Right ventricle myocardium superior (tissue), 1 donor: ENCODE measurements around the gene NUDT13. TPM values are rescaled to one million over a fixed set of nuclear protein-coding genes. Genes with fewer than 3 reads are reported as not detected.
"Not testable (repeated sequence)": the region's sequence is repeated elsewhere in the genome, so short reads cannot be mapped to it uniquely, and the experiment has no call there.

Experiments used
- ATAC-seq: fragments of 200-7000 bp; cut with Tn5 transposase; one replicate; pipeline ENCODE4 v1.9.1; 2020; ENCODE audit warnings: mild to moderate bottlenecking; ENCODE audit not compliant: poor library complexity
- DNase-seq: peaks from one replicate; pipeline ENCODE4 v3.0.0-alpha.2; 2020
- intact Hi-C: fragments of 100-400 bp; cut with DNase I; formaldehyde crosslinking; loops from one replicate; pipeline ENCODE4 v1.11.2; 2022
- total RNA-seq: library from RNA; stranded (reverse); fragmentation: NEBNext Ultra II Directional; extraction: Animal tissue kit (Norgen Biotek cat#: 25700); gene quantifications from one replicate; pipeline ENCODE4 v1.2.1, GENCODE V29; 2021
- donor health status: DM: no; HTN: yes; CAD: no; lungs with severe emphysema.

The NUDT13 gene
- total RNA-seq, 1 donor from 2014 or later = 4.1 TPM

GRCh38 chr10:73150633-73151413, 40.6 kb downstream of the NUDT13 start:
- DNase-seq, ATAC-seq, intact Hi-C loops: not testable (repeated sequence)

GRCh38 chr10:73152009-73152408, 41.8 kb downstream of the NUDT13 start:
- DNase-seq (no peak), ATAC-seq (no peak)
- intact Hi-C loops = no loop called here

GRCh38 chr10:73156054-73156453, 45.8 kb downstream of the NUDT13 start:
- DNase-seq (no peak), ATAC-seq (no peak)
- intact Hi-C loops = no loop called here

GRCh38 chr10:73159038-73159648, 48.9 kb downstream of the NUDT13 start:
- no peak for ATAC-seq
- intact Hi-C loops = no loop called here

DNA sequence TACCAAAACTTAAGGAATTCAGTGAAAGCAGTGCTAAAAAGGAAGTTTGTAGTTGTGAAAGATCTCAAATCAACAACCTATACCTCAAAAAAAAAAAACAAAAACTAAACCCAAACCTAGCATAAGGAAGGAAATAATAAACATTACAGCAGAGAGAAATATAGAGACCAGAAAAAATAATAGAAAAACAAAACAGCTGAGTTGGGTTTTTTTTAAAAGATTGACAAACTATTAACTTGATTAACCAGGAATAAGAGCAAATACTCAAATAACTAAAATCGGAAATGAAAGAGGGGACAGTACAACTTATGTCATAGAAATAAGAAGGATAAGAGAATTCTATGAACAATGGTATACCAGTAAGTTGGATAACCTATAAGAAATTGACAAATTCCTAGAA, 50.8 kb downstream of the NUDT13 start:
- DNase-seq = no peak
- no peak for ATAC-seq
- intact Hi-C loops = loop anchor here (5.0 kb wide), 1 partner anchor 64 kb away; the partner anchor contains the start of gene P4HA1

More at GRCh38 chr10:73159038-73159648, 48.9 kb downstream of the NUDT13 start:
- peak; percentile 48 for DNase-seq

DNA sequence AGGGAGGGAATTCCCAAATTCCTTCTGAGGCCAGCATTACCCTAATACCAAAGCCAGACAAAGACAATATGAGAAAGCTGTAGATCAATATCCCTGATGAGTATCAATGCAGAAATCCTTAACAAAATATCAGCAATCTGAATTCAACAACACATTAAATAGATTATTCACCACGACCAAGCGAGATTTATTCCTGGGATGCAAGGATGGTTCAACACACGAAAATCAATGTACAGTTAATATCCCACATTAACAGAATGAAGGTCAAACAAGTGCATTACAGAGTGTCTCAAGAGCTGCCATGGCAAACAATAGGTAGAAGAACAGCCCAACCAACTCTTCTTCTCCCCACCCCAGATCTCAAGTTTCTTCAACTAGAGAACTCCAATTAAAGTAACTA, 51.4 kb downstream of the NUDT13 start:
- intact Hi-C loops = loop anchor here (5.0 kb wide), 1 partner anchor 64 kb away; the partner anchor contains the start of gene P4HA1
- DNase-seq = no peak
- ATAC-seq = no peak

DNA sequence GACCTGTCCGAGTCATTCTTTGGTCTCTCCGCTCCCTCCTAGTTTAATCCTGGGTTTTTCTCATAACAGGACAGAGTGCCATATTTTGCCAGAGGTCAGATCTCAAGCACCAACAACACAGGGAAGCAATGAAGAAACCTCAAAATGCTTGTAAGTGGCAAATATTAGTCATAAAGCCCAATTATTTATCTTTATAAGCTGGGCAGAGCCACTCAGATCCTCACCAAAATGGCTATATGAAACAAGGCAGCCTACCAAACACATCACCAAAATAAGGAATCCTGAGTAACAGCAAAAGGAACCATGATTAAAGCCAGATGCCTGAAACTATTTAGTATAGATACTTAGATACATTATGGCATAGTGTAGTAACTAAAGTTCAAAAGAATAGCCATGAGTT, 52.8 kb downstream of the NUDT13 start:
- no peak for DNase-seq
- ATAC-seq = no peak
- intact Hi-C loops = loop anchor here (5.0 kb wide), 1 partner anchor 66 kb away; the partner anchor contains the start of gene P4HA1

DNA sequence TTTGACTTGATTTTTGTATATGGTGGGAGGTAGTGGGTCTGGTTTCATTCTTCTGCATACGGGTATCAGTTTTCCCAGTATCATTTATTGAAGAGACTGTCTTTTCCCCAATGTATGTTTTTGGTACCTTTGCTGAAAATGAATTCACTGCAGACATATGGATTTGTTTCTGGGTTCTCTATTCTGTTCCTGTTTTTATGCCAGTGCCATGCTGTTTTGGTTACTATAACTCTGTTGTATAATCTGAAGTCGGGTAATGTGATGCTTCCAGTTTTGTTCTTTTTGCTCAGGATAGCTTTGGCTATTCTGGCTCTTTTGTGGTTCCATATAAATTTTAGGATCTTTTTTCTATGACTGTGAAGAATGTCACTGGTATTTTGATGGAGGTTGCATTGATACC, 56.7 kb downstream of the NUDT13 start:
- intact Hi-C loops = no loop called here
- no peak for ATAC-seq
- no peak for DNase-seq

DNA sequence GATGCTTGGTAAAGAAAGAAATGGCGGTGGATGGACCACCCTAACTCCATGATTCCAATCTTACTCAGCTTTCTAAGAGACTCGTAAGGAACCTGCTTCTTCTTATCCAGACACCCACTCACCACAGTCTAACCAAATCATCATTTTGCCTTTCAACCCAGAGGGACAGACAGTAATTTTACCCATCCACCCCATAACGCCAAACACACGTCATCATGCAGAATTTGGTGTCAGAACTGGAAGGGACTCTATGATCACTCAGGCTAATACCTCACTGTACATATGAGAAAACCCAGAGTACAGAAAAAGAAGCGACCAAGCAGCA, 57.2 kb downstream of the NUDT13 start:
- intact Hi-C loops = no loop called here
- DNase-seq (no peak), ATAC-seq (no peak)

GRCh38 chr10:73167783-73168464, 57.7 kb downstream of the NUDT13 start, which contains the start of the genes ECD and FAM149B1:
TSS of gene ECD (minus strand) at chr10:73168008. CDS start at chr10:73163937, 4,071 bp downstream.
TSS of gene FAM149B1 (plus strand) at chr10:73168119. CDS start at chr10:73168340, 221 bp downstream.
- ATAC-seq (peak; percentile 99), DNase-seq (peak; percentile 96)
- intact Hi-C loops = no loop called here

DNA sequence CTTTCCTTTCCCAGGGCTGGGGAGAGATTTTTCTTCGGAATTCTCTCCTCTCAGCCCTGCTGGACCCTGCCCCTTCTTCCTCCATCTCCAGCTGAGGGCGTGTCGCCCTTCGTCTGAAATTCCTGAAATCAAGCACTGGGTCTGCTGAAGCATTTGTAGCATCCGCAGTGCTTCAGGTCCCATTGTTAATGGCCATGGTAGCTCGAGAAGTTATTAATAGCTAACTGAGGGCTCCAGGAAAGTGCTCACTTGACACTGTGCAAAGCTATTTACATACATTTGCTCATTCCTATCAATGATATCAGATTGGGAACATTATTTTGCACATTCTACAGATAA, 58.2 kb downstream of the NUDT13 start:
- ATAC-seq = peak; percentile 26
- intact Hi-C loops = no loop called here
- no peak for DNase-seq

- ATAC-seq (no peak), DNase-seq (no peak)
- intact Hi-C loops = no loop called here
Measured at GRCh38 chr10:73169320-73169719, 59.1 kb downstream of the NUDT13 start.

GRCh38 chr10:73172867-73173266, 62.6 kb downstream of the NUDT13 start:
- DNase-seq (no peak), ATAC-seq (no peak)
- intact Hi-C loops = no loop called here

DNA sequence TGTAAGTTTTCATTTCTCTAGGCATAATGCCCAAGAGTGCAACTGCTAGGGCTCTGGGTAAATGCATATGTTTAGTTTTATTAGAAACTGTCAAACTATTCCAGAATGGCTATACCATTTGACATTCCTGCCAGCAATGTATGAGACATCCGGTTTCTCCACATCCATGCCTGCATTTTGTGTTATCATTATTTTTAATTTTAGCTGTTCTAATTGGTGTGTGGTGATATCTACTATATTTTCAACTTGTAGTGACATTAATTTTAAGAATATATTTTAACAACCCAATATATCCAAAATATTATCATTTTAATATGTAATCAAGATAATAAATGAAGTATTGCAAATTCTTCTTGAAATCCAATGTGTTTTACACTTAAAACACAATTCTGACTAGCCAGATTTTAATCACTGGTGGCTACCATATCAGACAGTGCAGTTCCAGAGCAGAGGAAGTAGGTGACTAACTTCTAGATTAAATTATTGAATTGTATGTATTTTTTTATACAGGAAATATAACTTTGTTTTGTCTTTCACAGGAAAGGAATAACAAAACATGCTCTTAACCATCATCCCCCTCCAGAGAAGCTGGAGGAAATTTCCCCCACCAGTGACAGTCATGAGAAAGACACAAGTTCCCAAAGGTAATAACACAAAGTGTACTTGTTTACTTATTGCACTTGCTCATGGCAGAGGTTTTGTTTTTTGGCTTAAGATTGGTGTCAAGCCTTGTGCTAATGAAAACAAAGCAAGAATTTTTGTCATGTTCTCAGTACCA, 64.1 kb downstream of the NUDT13 start:
- intact Hi-C loops = no loop called here
- ATAC-seq = no peak
- no peak for DNase-seq

Other genes with a start within 250 kb of the NUDT13 start
- not detected for gene OIT3, start 216.7 kb upstream of the NUDT13 start, total RNA-seq
- 0.73 TPM for gene PLA2G12B, start 155.6 kb upstream of the NUDT13 start, total RNA-seq
- 79.2 TPM for gene P4HA1, start 13.6 kb upstream of the NUDT13 start, total RNA-seq
- 14.4 TPM for gene ECD, start 57.6 kb downstream of the NUDT13 start, total RNA-seq
- 12.9 TPM for gene FAM149B1, start 57.7 kb downstream of the NUDT13 start, total RNA-seq
- gene DNAJC9, start 136.8 kb downstream of the NUDT13 start, total RNA-seq = 7.8 TPM
- 102 TPM for gene MRPS16, start 142.2 kb downstream of the NUDT13 start, total RNA-seq
- 1.5 TPM for gene CFAP70, start 248.4 kb downstream of the NUDT13 start, total RNA-seq